Mesendoderm (in vitro differentiated cells): ENCODE data around the gene TSC22D3.
A peak's percentile ranks its signal among the peaks of the same experiment; 100 is the strongest.

ENCODE experiments used
- DNase-seq: peaks from one replicate; pipeline ENCODE4 v3.0.0; 2013
- H2AK5ac ChIP-seq: 2 replicates; pipeline ENCODE4 v1.6.1; 2013; ENCODE audit warnings: low read length, inconsistent platforms
- H2BK120ac ChIP-seq: 2 replicates; pipeline ENCODE4 v1.6.1; 2013; ENCODE audit warnings: low read depth, mild to moderate bottlenecking, low read length, moderate library complexity, mixed read lengths
- H2BK15ac ChIP-seq: replicated peaks from 2 replicates; pipeline ENCODE4 v1.6.1; 2013; ENCODE audit warnings: low read depth, mild to moderate bottlenecking, moderate library complexity
- H2BK5ac ChIP-seq: 2 replicates; pipeline ENCODE4 v1.6.1; 2013; ENCODE audit warnings: low read length, inconsistent platforms
- H3K18ac ChIP-seq: 2 replicates; pipeline ENCODE4 v1.6.1; 2013; ENCODE audit warnings: mild to moderate bottlenecking, low read length, mixed read lengths
- H3K23ac ChIP-seq: one replicate; pipeline ENCODE4 v1.6.1; 2013; ENCODE audit warnings: low read length
- H3K27ac ChIP-seq: 2 replicates; pipeline ENCODE4 v1.5.1; 2013; ENCODE audit warnings: low read depth, mild to moderate bottlenecking, inconsistent platforms, low read length, moderate library complexity
- H3K27me3 ChIP-seq: 2 replicates; pipeline ENCODE4 v1.6.1; 2013; ENCODE audit warnings: low read length, control low read depth, mild to moderate bottlenecking, inconsistent platforms; ENCODE audit not compliant: insufficient read depth, poor library complexity
- H3K36me3 ChIP-seq: 2 replicates; pipeline ENCODE4 v1.6.1; 2013; ENCODE audit warnings: low read length, inconsistent platforms; ENCODE audit not compliant: control insufficient read depth, insufficient read depth
- H3K4ac ChIP-seq: one replicate; pipeline ENCODE4 v1.6.1; 2013; ENCODE audit warnings: low read depth, mild to moderate bottlenecking, low read length, moderate library complexity
- H3K4me1 ChIP-seq: 2 replicates; pipeline ENCODE4 v1.6.1; 2013; ENCODE audit warnings: low read depth, low read length, inconsistent platforms; ENCODE audit not compliant: control insufficient read depth
- H3K4me2 ChIP-seq: 2 replicates; pipeline ENCODE4 v1.6.1; 2013; ENCODE audit warnings: low read length
- H3K4me3 ChIP-seq: 2 replicates; pipeline ENCODE4 v1.5.1; 2013; ENCODE audit warnings: mild to moderate bottlenecking, low read length
- H3K56ac ChIP-seq: one replicate; pipeline ENCODE4 v1.6.1; 2013; ENCODE audit warnings: low read length
- H3K79me1 ChIP-seq: 2 replicates; pipeline ENCODE4 v1.6.1; 2013; ENCODE audit warnings: low read length, inconsistent platforms
- H3K79me2 ChIP-seq: 2 replicates; pipeline ENCODE4 v1.6.1; 2013; ENCODE audit warnings: mild to moderate bottlenecking, low read length; ENCODE audit not compliant: control insufficient read depth, insufficient read depth
- H3K9ac ChIP-seq: 2 replicates; pipeline ENCODE4 v1.6.1; 2013; ENCODE audit warnings: low read length, inconsistent platforms
- H4K5ac ChIP-seq: one replicate; pipeline ENCODE4 v1.6.1; 2013; ENCODE audit warnings: low read length
- H4K8ac ChIP-seq: one replicate; pipeline ENCODE4 v1.6.1; 2013; ENCODE audit warnings: low read depth, mild to moderate bottlenecking, control low read depth, low read length, moderate library complexity
- WGBS: extraction: QIAGEN DNeasy Blood & Tissue Kit; methylation state at CpG from one replicate; pipeline ENCODE4 v1.1.7; 2013; ENCODE audit warnings: low lambda C conversion rate, missing lambda C conversion rate; ENCODE audit not compliant: insufficient coverage; ENCODE audit errors: extremely low coverage; 5-methylcytosine and 5-hydroxymethylcytosine counted together

TSC22D3 gene

DNA sequence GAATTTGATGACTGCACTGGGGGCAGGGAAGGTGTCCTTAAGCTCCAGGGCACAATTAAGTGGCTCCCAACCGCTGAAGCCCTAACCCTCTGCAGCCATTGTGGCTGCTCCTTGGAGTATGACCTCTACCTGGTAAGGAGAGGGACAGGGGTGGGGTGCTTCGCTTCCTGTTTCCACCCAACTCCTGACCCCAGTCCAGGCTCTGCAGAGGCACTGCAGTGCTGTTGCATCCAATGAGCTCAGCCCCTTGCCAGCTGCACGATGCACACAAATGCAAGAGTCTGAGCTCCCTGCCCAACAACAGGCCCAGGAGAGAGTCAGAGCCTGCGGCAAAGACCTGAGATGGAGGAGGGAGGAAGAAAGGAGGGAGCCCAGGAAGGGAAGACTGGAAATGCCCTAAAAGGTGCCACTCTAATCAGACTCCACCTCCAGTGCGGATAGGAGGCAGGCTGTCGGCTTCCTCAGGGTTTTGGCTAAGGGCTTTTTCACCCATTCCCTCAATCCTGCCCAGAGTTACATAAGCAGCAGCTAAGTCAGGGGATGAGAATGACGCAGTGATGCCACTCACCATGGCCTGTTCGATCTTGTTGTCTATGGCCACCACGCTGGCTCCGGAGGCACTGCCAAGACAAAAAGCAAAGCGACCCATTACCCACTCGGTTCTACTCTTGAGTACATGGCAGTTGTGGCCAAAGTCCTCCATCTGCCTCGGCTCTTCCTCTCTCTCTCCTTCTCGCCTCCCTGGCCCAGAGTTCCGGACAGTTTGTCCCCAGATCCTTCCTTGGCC lies 60.1 kb downstream of the TSC22D3 start:
- peak overlapping the region; percentile 76 for H3K9ac ChIP-seq
- H3K4me3 ChIP-seq = peak overlapping the region; percentile 52
- H2AK5ac ChIP-seq = no peak overlapping the region
- H3K4me2 ChIP-seq = peak overlapping the region; percentile 61
- peak overlapping the region; percentile 95 for H3K18ac ChIP-seq
- H3K4me1 ChIP-seq = no peaks in the 10 kb centered on the region
- H2BK120ac ChIP-seq = no peak overlapping the region
- H3K56ac ChIP-seq = peak overlapping the region; percentile 85
- no CpG with 5 or more reads among the region's 15 CpGs for WGBS
- peak overlapping the region; percentile 35 for H2BK5ac ChIP-seq
- H3K27me3 ChIP-seq = no peaks in the 10 kb centered on the region
- peaks cover 3% of the 10 kb centered on the region for H3K36me3 ChIP-seq
- no peak overlapping the region for H3K23ac ChIP-seq
- H3K79me1 ChIP-seq = no peaks in the 10 kb centered on the region
- DNase-seq = no peak
- no peak overlapping the region for H3K4ac ChIP-seq
- no peaks in the 10 kb centered on the region for H3K79me2 ChIP-seq
- H4K5ac ChIP-seq = no peak overlapping the region
- H2BK15ac ChIP-seq = no peak overlapping the region
- H3K27ac ChIP-seq = peak overlapping the region; percentile 76
- H4K8ac ChIP-seq = no peak overlapping the region

DNA sequence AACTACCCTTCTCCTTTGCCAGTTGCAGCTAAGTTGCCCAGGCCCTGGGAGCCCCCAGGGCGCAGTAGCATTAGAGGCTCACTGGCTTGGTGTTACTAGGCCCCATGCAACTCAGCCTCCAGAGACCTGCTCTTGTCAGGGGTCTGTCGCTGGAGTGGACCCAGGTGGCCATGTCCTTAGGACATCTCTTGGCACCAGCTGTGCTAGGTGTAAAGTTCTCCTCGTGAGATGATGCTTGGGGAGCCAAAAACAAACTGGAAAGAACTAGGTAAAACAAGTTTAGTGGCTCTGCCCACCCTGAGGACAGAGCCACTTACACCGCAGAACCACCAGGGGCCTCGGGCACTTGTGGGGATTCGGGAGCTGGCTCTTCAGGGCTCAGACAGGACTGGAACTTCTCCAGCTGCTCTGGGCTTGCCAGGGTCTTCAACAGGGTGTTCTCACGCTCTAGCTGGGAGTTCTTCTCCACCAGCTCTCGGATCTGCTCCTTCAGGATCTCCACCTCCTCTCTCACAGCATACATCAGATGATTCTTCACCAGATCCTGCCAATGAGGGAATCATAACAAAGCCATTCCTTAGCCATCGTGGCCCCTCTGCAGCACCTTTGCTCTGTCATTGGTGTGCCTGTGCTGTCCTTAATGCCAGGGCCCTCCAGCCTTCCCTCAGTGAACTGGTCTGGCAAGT lies 61.2 kb downstream of the TSC22D3 start:
- Histone ChIP-seq H3K27me3 (no peaks in the 10 kb centered on the region), H3K9ac (no peak overlapping the region), H3K4me2 (no peak overlapping the region), H4K8ac (no peak overlapping the region), H3K4me3 (no peak overlapping the region), H3K4ac (no peak overlapping the region), H2BK5ac (no peak overlapping the region), H2BK120ac (no peak overlapping the region), H3K18ac (no peak overlapping the region), H3K56ac (no peak overlapping the region), H2BK15ac (no peak overlapping the region), H2AK5ac (no peak overlapping the region), H3K79me2 (no peaks in the 10 kb centered on the region), H3K4me1 (no peaks in the 10 kb centered on the region), H3K36me3 (peaks cover 3% of the 10 kb centered on the region), H3K27ac (no peak overlapping the region), H3K23ac (no peak overlapping the region), H3K79me1 (no peaks in the 10 kb centered on the region), H4K5ac (no peak overlapping the region)
- WGBS = no CpG with 5 or more reads among the region's 9 CpGs
- DNase-seq = no peak

- Histone ChIP-seq H2BK5ac (no peak overlapping the region), H3K4me2 (no peak overlapping the region), H3K4me1 (no peaks in the 10 kb centered on the region), H4K8ac (no peak overlapping the region), H3K27ac (no peak overlapping the region), H3K27me3 (no peaks in the 10 kb centered on the region), H4K5ac (no peak overlapping the region), H3K79me1 (no peaks in the 10 kb centered on the region), H3K36me3 (peaks cover 3% of the 10 kb centered on the region), H2AK5ac (no peak overlapping the region), H3K79me2 (no peaks in the 10 kb centered on the region), H2BK15ac (no peak overlapping the region), H3K18ac (no peak overlapping the region), H2BK120ac (no peak overlapping the region), H3K56ac (no peak overlapping the region), H3K9ac (no peak overlapping the region), H3K23ac (no peak overlapping the region), H3K4me3 (no peak overlapping the region), H3K4ac (no peak overlapping the region)
- no peak for DNase-seq
- WGBS = no CpG with 5 or more reads among the region's 9 CpGs
Measured at GRCh38 chrX:107713543-107714205, 61.9 kb downstream of the TSC22D3 start.

DNA sequence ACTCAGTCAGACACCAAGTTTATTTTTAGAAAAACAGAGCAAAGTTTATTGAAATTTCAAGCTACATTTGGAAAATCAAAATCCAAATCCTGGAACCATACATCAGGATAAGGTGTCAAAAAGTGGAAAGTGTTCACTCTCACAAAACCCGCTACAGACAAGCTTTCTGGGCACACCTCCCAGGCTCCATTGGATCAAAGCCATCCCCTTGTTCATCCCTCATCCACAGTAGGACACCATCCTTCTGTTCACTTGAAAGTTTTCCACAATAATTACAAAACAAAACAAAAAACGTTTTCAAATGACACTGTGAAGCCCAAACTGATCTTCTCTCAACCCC lies 62.4 kb downstream of the TSC22D3 start:
- no peak overlapping the region for H3K27ac ChIP-seq
- no peak overlapping the region for H2AK5ac ChIP-seq
- no peak for DNase-seq
- no peak overlapping the region for H4K5ac ChIP-seq
- no peak overlapping the region for H3K23ac ChIP-seq
- no peaks in the 10 kb centered on the region for H3K27me3 ChIP-seq
- H4K8ac ChIP-seq = no peak overlapping the region
- no peak overlapping the region for H3K56ac ChIP-seq
- no peak overlapping the region for H2BK120ac ChIP-seq
- no peak overlapping the region for H2BK15ac ChIP-seq
- peaks cover 3% of the 10 kb centered on the region for H3K36me3 ChIP-seq
- H2BK5ac ChIP-seq = no peak overlapping the region
- no peaks in the 10 kb centered on the region for H3K79me1 ChIP-seq
- H3K18ac ChIP-seq = no peak overlapping the region
- no CpG with 5 or more reads among the region's 2 CpGs for WGBS
- H3K4ac ChIP-seq = no peak overlapping the region
- H3K4me3 ChIP-seq = no peak overlapping the region
- no peak overlapping the region for H3K9ac ChIP-seq
- no peaks in the 10 kb centered on the region for H3K79me2 ChIP-seq
- no peaks in the 10 kb centered on the region for H3K4me1 ChIP-seq
- H3K4me2 ChIP-seq = no peak overlapping the region

GRCh38 chrX:107712231-107713202 lies 63.1 kb downstream of the TSC22D3 start:
- Histone ChIP-seq H3K27ac (no peak overlapping the region), H2AK5ac (no peak overlapping the region), H3K56ac (no peak overlapping the region), H3K4me1 (no peaks in the 10 kb centered on the region), H2BK120ac (no peak overlapping the region), H4K8ac (no peak overlapping the region), H3K79me1 (no peaks in the 10 kb centered on the region), H3K23ac (no peak overlapping the region), H2BK5ac (no peak overlapping the region), H4K5ac (no peak overlapping the region), H3K79me2 (no peaks in the 10 kb centered on the region), H2BK15ac (no peak overlapping the region), H3K9ac (no peak overlapping the region), H3K4me2 (no peak overlapping the region), H3K27me3 (no peaks in the 10 kb centered on the region), H3K4me3 (no peak overlapping the region), H3K18ac (no peak overlapping the region), H3K4ac (no peak overlapping the region), H3K36me3 (peaks cover 3% of the 10 kb centered on the region)
- DNase-seq = no peak
- WGBS = no CpG with 5 or more reads among the region's 13 CpGs
